ENCODE measurements around the gene DHRS3.

- TF ChIP-seq CTCF (CRISPR knock-in tag; IDR thresholded peaks at IDR 0.05) (no peak), ZNF674 (CRISPR knock-in tag; IDR thresholded peaks at IDR 0.05; ENCODE audit: low read depth) (no peak), ZNF639 (CRISPR knock-in tag; conservative IDR thresholded peaks at IDR 0.05) (no peak), EZH2 (conservative IDR thresholded peaks at IDR 0.05; ENCODE audit: low read depth, low read length) (no peak), ZNF282 (IDR thresholded peaks at IDR 0.05; ENCODE audit: partially characterized antibody) (no peak)
- TF ChIP-seq, protein P1, sequence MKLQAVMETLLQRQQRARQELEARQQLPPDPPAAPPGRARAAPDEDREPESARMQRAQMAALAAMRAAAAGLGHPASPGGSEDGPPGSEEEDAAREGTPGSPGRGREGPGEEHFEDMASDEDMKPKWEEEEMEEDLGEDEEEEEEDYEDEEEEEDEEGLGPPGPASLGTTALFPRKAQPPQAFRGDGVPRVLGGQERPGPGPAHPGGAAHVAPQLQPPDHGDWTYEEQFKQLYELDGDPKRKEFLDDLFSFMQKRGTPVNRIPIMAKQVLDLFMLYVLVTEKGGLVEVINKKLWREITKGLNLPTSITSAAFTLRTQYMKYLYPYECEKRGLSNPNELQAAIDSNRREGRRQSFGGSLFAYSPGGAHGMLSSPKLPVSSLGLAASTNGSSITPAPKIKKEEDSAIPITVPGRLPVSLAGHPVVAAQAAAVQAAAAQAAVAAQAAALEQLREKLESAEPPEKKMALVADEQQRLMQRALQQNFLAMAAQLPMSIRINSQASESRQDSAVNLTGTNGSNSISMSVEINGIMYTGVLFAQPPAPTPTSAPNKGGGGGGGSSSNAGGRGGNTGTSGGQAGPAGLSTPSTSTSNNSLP (IDR thresholded peaks at IDR 0.05; ENCODE audit: low read depth, low read length): no peak
Measured at GRCh38 chr1:12553963-12554362, 64.0 kb downstream of the DHRS3 start.
